ENCODE data around the gene GMDS. TPM values are rescaled to one million over a fixed set of nuclear protein-coding genes. Genes with fewer than 3 reads are reported as not detected.

Gene GMDS
- total and polyA plus RNA-seq, 2 of the 13 experiments (the other 11 are each of a cell fraction or from before 2014, with no cell fraction given): 64.4 to 112 TPM

- TF ChIP-seq ZNF160 (CRISPR knock-in tag; IDR thresholded peaks at IDR 0.05) (no peak), ESRRA (CRISPR knock-in tag; IDR thresholded peaks at IDR 0.05; ENCODE audit: low read depth) (peak; percentile 62; the same call in 1 of the 2 replicates), EED (CRISPR knock-in tag; IDR thresholded peaks at IDR 0.05) (no peak), SP2 (CRISPR knock-in tag; IDR thresholded peaks at IDR 0.05) (no peak), MBD4 (IDR thresholded peaks at IDR 0.05; ENCODE audit: borderline replicate concordance, low read length) (no peak), ADNP (CRISPR knock-in tag; IDR thresholded peaks at IDR 0.05) (no peak), ZNF891 (CRISPR knock-in tag; IDR thresholded peaks at IDR 0.05) (no peak), ZBTB33 (CRISPR knock-in tag; IDR thresholded peaks at IDR 0.05) (no peak), TCF7L2 (IDR thresholded peaks at IDR 0.05; ENCODE audit: low read depth, low read length) (no peak; the same call in 1 of the 2 replicates), SP4 (CRISPR knock-in tag; IDR thresholded peaks at IDR 0.05) (no peak), ZNF280D (CRISPR knock-in tag; IDR thresholded peaks at IDR 0.05) (peak; percentile 73; the same call in 1 of the 2 replicates), HCFC1 (IDR thresholded peaks at IDR 0.05; ENCODE audit: low read depth, low read length) (no peak), ZNF33B (CRISPR knock-in tag; IDR thresholded peaks at IDR 0.05) (no peak), ZHX2 (IDR thresholded peaks at IDR 0.05; ENCODE audit: low read depth) (no peak; the same call in 1 of the 2 replicates), ZHX2 (CRISPR knock-in tag; IDR thresholded peaks at IDR 0.05; ENCODE audit: borderline replicate concordance) (no peak), ZFYVE20 (CRISPR knock-in tag; IDR thresholded peaks at IDR 0.05; ENCODE audit: borderline replicate concordance, low read depth) (no peak), ZNF556 (CRISPR knock-in tag; IDR thresholded peaks at IDR 0.05; ENCODE audit: borderline replicate concordance) (peak; percentile 80; the same call in 1 of the 2 replicates), TBL1XR1 (IDR thresholded peaks at IDR 0.05; ENCODE audit: borderline replicate concordance, low read length, partially characterized antibody) (no peak), FOXA3 (CRISPR knock-in tag; IDR thresholded peaks at IDR 0.05) (peak; percentile 88), ZNF7 (CRISPR knock-in tag; IDR thresholded peaks at IDR 0.05) (no peak), MATR3 (CRISPR knock-in tag; IDR thresholded peaks at IDR 0.05) (no peak), PHB2 (IDR thresholded peaks at IDR 0.05; ENCODE audit: partially characterized antibody) (no peak)
Observed at GRCh38 chr6:2259002-2259494, 13.6 kb upstream of the GMDS start (continued).
